IPS-18c (cell line): ENCODE results near the gene PCDHB14.
"Not testable (repeated sequence)": the region's sequence is repeated elsewhere in the genome, so short reads cannot be mapped to it uniquely, and the experiment has no call there.

Source experiments
- H3K4me3 ChIP-seq: 2 replicates; pipeline ENCODE4 v1.7.0; 2013; ENCODE audit warnings: low read depth, mild to moderate bottlenecking, low read length, moderate library complexity; ENCODE audit not compliant: insufficient read depth
- H3K9me3 ChIP-seq: one replicate; pipeline ENCODE4 v1.6.1; 2013; ENCODE audit warnings: mild to moderate bottlenecking, low read length, moderate library complexity; ENCODE audit not compliant: control insufficient read depth, insufficient read depth

The PCDHB14 gene

DNA sequence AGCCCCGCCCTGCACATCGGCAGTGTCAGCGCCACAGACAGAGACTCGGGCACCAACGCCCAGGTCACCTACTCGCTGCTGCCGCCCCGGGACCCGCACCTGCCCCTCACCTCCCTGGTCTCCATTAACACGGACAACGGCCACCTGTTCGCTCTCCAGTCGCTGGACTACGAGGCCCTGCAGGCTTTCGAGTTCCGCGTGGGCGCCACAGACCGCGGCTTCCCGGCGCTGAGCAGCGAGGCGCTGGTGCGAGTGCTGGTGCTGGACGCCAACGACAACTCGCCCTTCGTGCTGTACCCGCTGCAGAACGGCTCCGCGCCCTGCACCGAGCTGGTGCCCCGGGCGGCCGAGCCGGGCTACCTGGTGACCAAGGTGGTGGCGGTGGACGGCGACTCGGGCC, 23.8 kb downstream of the PCDHB14 start:
- not testable (repeated sequence) for H3K9me3 ChIP-seq

DNA sequence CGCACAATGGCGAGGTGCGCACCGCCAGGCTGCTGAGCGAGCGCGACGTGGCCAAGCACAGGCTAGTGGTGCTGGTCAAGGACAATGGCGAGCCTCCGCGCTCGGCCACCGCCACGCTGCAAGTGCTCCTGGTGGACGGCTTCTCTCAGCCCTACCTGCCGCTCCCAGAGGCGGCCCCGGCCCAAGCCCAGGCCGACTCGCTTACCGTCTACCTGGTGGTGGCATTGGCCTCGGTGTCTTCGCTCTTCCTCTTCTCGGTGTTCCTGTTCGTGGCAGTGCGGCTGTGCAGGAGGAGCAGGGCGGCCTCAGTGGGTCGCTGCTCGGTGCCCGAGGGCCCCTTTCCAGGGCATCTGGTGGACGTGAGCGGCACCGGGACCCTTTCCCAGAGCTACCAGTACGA, 24.3 kb downstream of the PCDHB14 start:
- H3K4me3 ChIP-seq, H3K9me3 ChIP-seq: not testable (repeated sequence)

More for the DNA sequence above, 23.8 kb downstream of the PCDHB14 start:
- not testable (repeated sequence) for H3K4me3 ChIP-seq

DNA sequence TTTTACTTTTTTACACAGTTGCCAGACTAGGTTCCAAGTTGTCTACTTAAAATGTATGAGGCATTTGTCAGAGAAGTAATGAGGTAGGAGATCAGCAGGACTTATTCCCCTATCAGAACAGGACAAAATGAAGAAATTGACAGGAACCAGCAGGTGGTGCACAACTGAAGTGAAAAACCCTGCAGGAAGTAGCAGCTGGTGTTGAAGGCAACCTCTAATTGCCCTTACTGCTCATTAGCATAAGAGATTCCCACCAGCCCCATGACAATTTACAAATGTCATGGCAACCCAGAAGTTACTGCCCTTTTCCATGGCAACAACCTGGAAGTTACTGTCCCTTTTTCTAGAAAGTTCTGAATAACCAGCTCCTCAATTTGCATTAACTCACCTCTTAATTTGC, 27.4 kb downstream of the PCDHB14 start:
- H3K4me3 ChIP-seq = no peak overlapping the region
- H3K9me3 ChIP-seq = peaks cover 7% of the 10 kb centered on the region

DNA sequence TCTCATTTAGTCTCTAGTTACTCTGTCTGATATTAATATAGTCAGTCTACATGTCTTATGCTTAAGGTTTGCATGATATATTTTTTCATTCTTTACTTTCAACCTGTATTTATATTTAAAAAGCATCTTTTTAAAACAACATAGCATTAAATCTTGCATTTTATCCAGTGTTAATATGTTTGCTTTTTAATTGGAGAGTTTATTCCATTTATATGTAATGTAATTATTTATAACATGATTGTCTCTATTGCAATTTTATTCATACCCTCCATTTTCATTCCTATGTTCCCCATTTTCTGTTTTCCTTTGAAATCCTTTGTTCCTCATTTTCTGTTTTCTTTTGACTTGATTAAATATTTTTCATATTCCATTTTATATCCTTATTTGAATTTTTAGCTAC, 35.3 kb downstream of the PCDHB14 start:
- no peak overlapping the region for H3K4me3 ChIP-seq
- H3K9me3 ChIP-seq = peaks cover 22% of the 10 kb centered on the region

DNA sequence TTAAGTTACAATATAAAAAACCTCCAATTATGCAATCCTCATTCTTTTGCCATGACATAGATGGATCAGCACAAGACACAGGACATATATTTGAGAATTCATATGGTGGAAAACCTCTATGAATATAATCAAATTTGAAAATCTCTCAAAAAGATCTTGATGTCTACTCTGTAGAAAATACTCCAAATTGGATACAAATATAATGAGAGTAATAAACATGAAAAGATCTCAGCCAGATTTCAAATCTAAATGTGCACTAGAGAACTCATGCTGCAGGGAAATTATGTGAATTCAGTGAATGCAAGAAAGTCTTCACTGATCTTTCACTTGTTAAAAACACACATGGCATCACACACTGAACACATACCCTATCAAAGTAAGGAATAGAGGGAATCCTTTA, 35.8 kb downstream of the PCDHB14 start:
- peaks cover 23% of the 10 kb centered on the region for H3K9me3 ChIP-seq
- no peak overlapping the region for H3K4me3 ChIP-seq

DNA sequence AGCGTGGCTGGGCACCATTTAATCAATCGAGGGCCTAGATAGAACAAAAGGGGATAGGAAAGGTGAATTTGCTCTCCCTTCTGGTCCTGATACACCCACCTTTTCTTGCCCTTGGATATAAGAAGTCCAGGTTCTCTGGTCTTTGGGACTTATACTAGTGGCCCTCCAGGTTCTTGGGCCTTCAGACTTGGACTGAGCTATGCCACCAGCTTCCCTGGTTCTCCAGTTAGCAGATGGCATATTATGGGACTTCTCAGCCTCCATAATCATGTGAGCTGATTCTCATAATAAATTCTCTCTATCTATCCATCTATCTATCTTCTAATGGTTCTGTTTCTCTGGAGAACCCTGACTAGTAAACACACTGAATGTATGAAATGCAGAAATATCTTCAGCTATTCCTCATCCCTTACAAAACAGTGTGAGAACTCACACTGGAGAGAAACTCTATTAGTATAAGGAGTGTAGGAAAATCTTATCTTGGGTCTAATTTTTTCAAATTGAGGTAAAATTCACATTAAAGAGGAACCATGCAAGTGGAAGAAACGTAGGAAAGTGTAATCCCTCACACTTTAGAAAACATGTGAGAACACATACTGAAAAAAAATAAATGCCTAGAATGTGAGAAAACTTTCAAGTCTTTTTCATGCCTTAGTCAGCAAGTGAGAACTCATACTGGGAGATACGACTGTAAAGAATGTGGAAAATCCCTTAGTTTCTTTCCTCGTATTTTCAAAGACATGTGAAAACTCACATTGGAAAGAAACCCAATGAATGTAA, 37.5 kb downstream of the PCDHB14 start:
- no peak overlapping the region for H3K4me3 ChIP-seq
- H3K9me3 ChIP-seq = peaks cover 18% of the 10 kb centered on the region

DNA sequence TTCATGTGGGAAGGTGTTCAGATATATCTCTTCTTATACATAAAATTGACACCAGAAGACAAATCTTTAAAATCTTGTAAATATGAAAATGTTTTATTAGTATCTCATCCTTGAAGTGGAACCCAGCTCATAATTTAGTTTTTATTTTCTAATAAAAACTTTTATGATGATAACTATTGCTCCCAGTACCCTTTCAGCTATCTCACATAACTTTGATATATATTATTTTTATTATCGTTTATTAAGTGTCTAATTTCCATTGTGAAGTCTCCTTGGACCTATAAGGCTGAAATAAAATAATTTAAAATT, 38.0 kb downstream of the PCDHB14 start:
- peaks cover 19% of the 10 kb centered on the region for H3K9me3 ChIP-seq
- H3K4me3 ChIP-seq = no peak overlapping the region

DNA sequence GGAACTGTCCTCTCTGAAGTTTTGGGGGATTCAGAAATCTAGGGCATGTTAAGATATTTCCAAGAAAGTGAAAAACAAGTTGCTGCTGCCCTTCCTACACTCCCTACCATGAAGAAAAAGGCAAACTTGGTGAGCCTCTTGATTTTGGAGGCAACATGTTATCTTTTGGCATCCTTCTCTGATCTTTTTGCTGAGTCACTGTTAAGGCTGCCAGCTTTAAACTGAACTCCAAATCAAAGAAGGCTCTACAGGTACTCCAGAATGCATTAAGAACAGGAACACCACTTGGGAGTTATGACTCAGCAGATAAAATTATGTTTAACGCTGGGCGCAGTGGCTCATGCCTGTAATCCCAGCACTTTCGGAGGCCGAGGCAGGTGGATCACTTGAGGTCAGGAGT, 46.1 kb downstream of the PCDHB14 start:
- H3K4me3 ChIP-seq = no peak overlapping the region
- H3K9me3 ChIP-seq = peaks cover 11% of the 10 kb centered on the region

DNA sequence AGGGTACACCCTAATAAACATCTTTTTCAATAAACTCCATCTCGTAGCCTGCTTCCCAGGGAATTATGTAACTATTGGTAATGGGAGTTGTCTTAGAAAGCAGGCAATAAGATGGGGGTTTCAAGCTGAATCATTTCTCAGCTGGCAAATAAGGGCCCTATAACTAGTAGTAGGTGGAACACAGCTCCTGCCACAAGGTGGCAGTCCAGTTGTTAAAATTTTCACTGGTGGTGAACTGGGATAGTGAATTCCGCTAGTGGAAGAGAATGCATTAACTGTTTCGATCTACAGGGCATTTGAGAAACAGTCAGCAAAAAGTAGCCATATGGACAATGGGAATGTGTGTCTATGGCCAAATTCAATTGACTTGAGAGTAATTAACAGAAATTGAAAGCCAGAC, 49.8 kb downstream of the PCDHB14 start:
- H3K4me3 ChIP-seq = no peak overlapping the region
- peaks cover 9% of the 10 kb centered on the region for H3K9me3 ChIP-seq
